PC-3 (cell line): ENCODE measurements around the gene GPR183. TPM values are rescaled to one million over a fixed set of nuclear protein-coding genes. Genes with fewer than 3 reads are reported as not detected.

ENCODE experiments used
- ATAC-seq: fragments of 200-7000 bp; cut with Tn5 transposase; 2 replicates; pipeline ENCODE4 v1.9.1; 2020; ENCODE audit warnings: mild to moderate bottlenecking, moderate library complexity
- BruUV-seq: library from RNA; stranded (reverse); fragments of 400-500 nt; replicated peaks from 2 replicates; lab custom pipeline; 2021; lab: Mats Ljungman, UMichigan
- CTCF ChIA-PET: fragments of 300-600 bp; sonication (Branson Sonifier 250); formaldehyde crosslinking; loops from one replicate; lab custom pipeline; 2022; ENCODE audit warnings: antibody characterized with exemption; lab: Charles Lee
- POLR2A ChIA-PET: fragments of 300-600 bp; sonication (Branson Sonifier 250); formaldehyde crosslinking; loops from one replicate; lab custom pipeline; 2022; ENCODE audit warnings: antibody characterized with exemption; ENCODE audit not compliant: unreplicated experiment; lab: Charles Lee
- DNase-seq: peaks from one replicate; pipeline ENCODE4 v3.0.0-alpha.2; 2015
- H2AFZ ChIP-seq: fragments of 300-600 bp; sonication (generic); 2 replicates; pipeline ENCODE4 v1.6.0; 2016; ENCODE audit warnings: antibody characterized with exemption, low read length
- H3F3A ChIP-seq: fragments of 300-600 bp; sonication (generic); one replicate; pipeline ENCODE4 v1.6.0; 2017; ENCODE audit warnings: antibody characterized with exemption, low read length, control low read depth, mild to moderate bottlenecking; ENCODE audit not compliant: unreplicated experiment
- H3K27ac ChIP-seq: fragments of 300-600 bp; sonication (generic); 2 replicates; pipeline ENCODE4 v1.5.1; 2016; ENCODE audit warnings: mild to moderate bottlenecking, low read length
- H3K27me3 ChIP-seq: fragments of 300-600 bp; sonication (generic); 2 replicates; pipeline ENCODE4 v1.6.1; 2016; ENCODE audit warnings: low read length, mixed read lengths
- H3K36me3 ChIP-seq: fragments of 300-600 bp; sonication (generic); 2 replicates; pipeline ENCODE4 v1.6.1; 2016; ENCODE audit warnings: low read depth, mixed run types, low read length, mixed read lengths
- H3K4me1 ChIP-seq: fragments of 300-600 bp; sonication (generic); 2 replicates; pipeline ENCODE4 v1.5.1; 2016; ENCODE audit warnings: low read length; ENCODE audit not compliant: insufficient read depth
- H3K4me2 ChIP-seq: fragments of 300-600 bp; sonication (generic); 2 replicates; pipeline ENCODE4 v1.6.0; 2016; ENCODE audit warnings: low read length
- H3K4me3 ChIP-seq: fragments of 300-600 bp; sonication (generic); 2 replicates; pipeline ENCODE4 v1.5.1; 2016; ENCODE audit warnings: mild to moderate bottlenecking, low read length, mixed read lengths
- H3K79me2 ChIP-seq: fragments of 300-600 bp; sonication (generic); 2 replicates; pipeline ENCODE4 v1.6.1; 2017; ENCODE audit warnings: low read length, mixed read lengths
- H3K9ac ChIP-seq: fragments of 300-600 bp; sonication (generic); 2 replicates; pipeline ENCODE4 v1.6.0; 2016; ENCODE audit warnings: mild to moderate bottlenecking, low read length
- H3K9me2 ChIP-seq: fragments of 300-600 bp; sonication (generic); replicated peaks from 2 replicates; pipeline ENCODE4 v1.6.1; 2016; ENCODE audit warnings: mixed run types, low read length, mixed read lengths
- H3K9me3 ChIP-seq: fragments of 300-600 bp; sonication (generic); 2 replicates; pipeline ENCODE4 v1.6.1; 2016; ENCODE audit warnings: low read length, mixed read lengths
- H4K20me1 ChIP-seq: fragments of 300-600 bp; sonication (generic); 2 replicates; pipeline ENCODE4 v1.6.1; 2016; ENCODE audit warnings: low read length, mixed read lengths
- CTCF ChIP-seq: fragments of 300-600 bp; sonication (generic); conservative IDR thresholded peaks from 2 replicates; pipeline ENCODE4 v1.5.1; 2017; ENCODE audit warnings: antibody characterized with exemption, low read depth, mild to moderate bottlenecking, low read length
- EZH2 ChIP-seq: fragments of 300-600 bp; sonication (generic); IDR thresholded peaks from one replicate; pipeline ENCODE4 v1.6.1; 2017; ENCODE audit warnings: antibody characterized with exemption, mild to moderate bottlenecking, low read length; ENCODE audit not compliant: unreplicated experiment
- EZH2phosphoT487 ChIP-seq: fragments of 300-600 bp; sonication (generic); IDR thresholded peaks from 2 replicates; pipeline ENCODE4 v1.6.1; 2018; ENCODE audit warnings: mild to moderate bottlenecking, antibody characterized with exemption, low read length, borderline replicate concordance
- intact Hi-C: fragments of 100-400 bp; cut with micrococcal nuclease; formaldehyde crosslinking; loops from 2 replicates; pipeline ENCODE4 v1.9.0; 2023
- total RNA-seq: library from RNA; depleted of rRNA; stranded (reverse); fragments of >200 nt; gene quantifications from 2 replicates; pipeline ENCODE4 v1.2.3, GENCODE V29; 2014

The GPR183 gene
- total RNA-seq, 1 experiment from 2014 or later: not detected

GRCh38 chr13:99299920-99300341, 7.3 kb downstream of the GPR183 start:
- no peak for TF ChIP-seq CTCF
- TF ChIP-seq EZH2: no peak
- no peak for TF ChIP-seq EZH2phosphoT487
- Histone ChIP-seq H3K4me3 (no peak overlapping the region), H3K9me3 (no peaks in the 10 kb centered on the region), H3F3A (no peaks in the 10 kb centered on the region), H3K27ac (no peak overlapping the region), H3K9ac (no peak overlapping the region), H3K9me2 (no peaks in the 10 kb centered on the region), H3K36me3 (no peaks in the 10 kb centered on the region), H3K4me2 (no peak overlapping the region), H2AFZ (no peak overlapping the region), H3K79me2 (no peaks in the 10 kb centered on the region), H3K27me3 (no peaks in the 10 kb centered on the region), H4K20me1 (no peaks in the 10 kb centered on the region), H3K4me1 (no peaks in the 10 kb centered on the region)
- intact Hi-C loops: no loop called here
- DNase-seq (no peak), ATAC-seq (no peak)
- no TSS peak for BruUV-seq
- ChIA-PET POLR2A (no interaction called here), CTCF (no interaction called here)

GRCh38 chr13:99299256-99299919, 7.8 kb downstream of the GPR183 start:
- POLR2A ChIA-PET: no interaction called here
- no peaks in the 10 kb centered on the region for H3K9me2 ChIP-seq
- no peaks in the 10 kb centered on the region for H4K20me1 ChIP-seq
- no peak overlapping the region for H3K27ac ChIP-seq
- H3K79me2 ChIP-seq: no peaks in the 10 kb centered on the region
- no peaks in the 10 kb centered on the region for H3K36me3 ChIP-seq
- H3K4me3 ChIP-seq: no peak overlapping the region
- no TSS peak for BruUV-seq
- no peak for TF ChIP-seq CTCF
- TF ChIP-seq EZH2phosphoT487: no peak
- no peak for TF ChIP-seq EZH2
- intact Hi-C loops: no loop called here
- H2AFZ ChIP-seq: no peak overlapping the region
- H3F3A ChIP-seq: no peaks in the 10 kb centered on the region
- H3K27me3 ChIP-seq: no peaks in the 10 kb centered on the region
- no peak for ATAC-seq
- H3K9ac ChIP-seq: no peak overlapping the region
- no peak for DNase-seq
- H3K9me3 ChIP-seq: no peaks in the 10 kb centered on the region
- CTCF ChIA-PET: no interaction called here
- H3K4me1 ChIP-seq: no peaks in the 10 kb centered on the region
- no peak overlapping the region for H3K4me2 ChIP-seq

GRCh38 chr13:99298056-99298455, 9.1 kb downstream of the GPR183 start:
- intact Hi-C loops: no loop called here
- H3K27ac ChIP-seq: no peak overlapping the region
- no peaks in the 10 kb centered on the region for H3K9me3 ChIP-seq
- H3K4me3 ChIP-seq: no peak overlapping the region
- ATAC-seq (no peak), DNase-seq (no peak)
- no peaks in the 10 kb centered on the region for H3K27me3 ChIP-seq
- H3K9ac ChIP-seq: no peak overlapping the region
- H3K79me2 ChIP-seq: no peaks in the 10 kb centered on the region
- H3F3A ChIP-seq: no peaks in the 10 kb centered on the region
- BruUV-seq: no TSS peak
- H3K36me3 ChIP-seq: no peaks in the 10 kb centered on the region
- ChIA-PET CTCF (no interaction called here), POLR2A (no interaction called here)
- H2AFZ ChIP-seq: no peak overlapping the region
- no peak overlapping the region for H3K4me2 ChIP-seq
- H4K20me1 ChIP-seq: no peaks in the 10 kb centered on the region
- H3K9me2 ChIP-seq: no peaks in the 10 kb centered on the region
- TF ChIP-seq EZH2 (no peak), EZH2phosphoT487 (no peak), CTCF (no peak)
- H3K4me1 ChIP-seq: no peaks in the 10 kb centered on the region
